Anterior cingulate cortex (tissue), 58 donors: ENCODE results near the gene MAP3K9.

ENCODE experiments used
- DNase-seq, 58 donors: peaks; one replicate each; lab custom pipeline; 2025; lab: John Stamatoyannopoulos, UW

MAP3K9 gene

DNA sequence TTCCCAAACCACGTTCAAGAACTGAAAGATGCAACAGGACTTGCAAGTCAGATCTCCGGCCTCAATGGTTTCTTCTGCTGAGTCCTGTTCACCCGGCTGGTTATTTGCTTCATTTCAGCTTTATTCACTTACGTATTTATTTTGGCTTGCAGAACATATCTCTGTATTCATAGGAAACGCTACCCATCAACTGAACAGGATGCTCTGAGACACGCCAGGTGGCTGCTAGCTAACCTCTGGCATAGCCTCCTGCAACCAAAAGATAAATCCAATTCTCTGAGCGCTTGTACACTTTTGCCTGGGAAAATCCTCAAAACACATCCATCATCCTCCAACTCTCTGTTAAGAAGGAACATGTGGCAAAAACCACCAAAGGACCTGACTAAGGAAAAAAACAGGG is 17.3 kb downstream of the MAP3K9 start:
- no peak for DNase-seq

DNA sequence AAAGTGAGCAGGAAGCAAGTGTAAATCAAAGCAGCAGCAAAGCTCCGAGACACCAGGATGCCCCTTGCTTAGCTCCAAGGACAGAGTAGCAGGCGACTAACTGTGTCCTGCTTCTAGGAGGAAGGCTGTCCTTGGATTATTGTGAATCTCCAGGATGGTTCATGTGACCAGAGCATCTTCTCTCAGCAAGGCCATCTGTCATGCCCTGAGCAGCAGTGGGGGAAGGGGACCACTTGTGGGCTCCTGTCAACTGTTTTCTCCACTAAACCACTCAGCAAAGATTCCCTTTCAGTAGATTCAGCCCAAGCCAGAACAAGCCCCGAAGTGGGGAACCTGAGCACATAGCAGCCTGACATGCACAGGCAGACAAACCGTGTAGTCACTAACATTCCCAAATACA is 19.4 kb downstream of the MAP3K9 start:
- no peak for DNase-seq

DNA sequence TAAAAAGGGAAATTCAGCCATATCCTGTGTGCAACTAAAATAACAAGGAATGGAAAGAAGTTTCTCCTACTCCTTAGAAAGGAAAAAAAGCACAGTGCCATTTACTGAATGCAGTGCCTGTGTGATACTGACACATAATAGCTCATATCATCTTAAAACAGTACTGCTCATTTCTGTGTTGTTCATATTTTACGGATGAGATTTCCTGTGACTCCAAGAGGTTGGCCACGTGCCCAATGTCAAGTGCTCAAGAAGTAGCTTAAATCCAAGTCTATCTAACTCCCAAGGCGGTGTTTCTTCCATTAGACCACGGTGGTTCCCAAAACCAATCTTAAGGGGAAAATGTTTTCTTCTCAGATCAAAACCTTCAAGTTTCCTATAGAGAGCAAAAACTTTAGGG is 20.0 kb downstream of the MAP3K9 start:
- no peak for DNase-seq

DNA sequence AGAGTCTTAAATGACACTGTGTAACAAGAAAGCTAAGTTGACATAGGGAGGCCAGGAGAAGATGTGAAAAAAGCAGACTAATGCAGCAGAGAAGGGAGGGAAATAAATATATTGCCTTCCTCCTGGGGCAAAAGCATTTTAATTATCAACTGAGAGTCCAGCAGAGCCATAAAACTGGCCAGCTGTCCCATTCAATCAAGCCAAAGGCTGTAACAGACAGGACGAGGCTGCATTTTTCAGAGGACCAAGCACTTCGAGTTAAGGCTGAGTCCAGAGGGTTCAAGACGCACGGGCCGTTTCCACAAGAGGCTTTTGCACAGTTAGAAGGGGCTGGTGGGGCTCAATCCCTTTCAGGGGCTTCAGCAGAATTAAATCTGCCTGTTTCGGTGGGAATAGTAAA is 20.4 kb downstream of the MAP3K9 start:
- DNase-seq: no peak

DNA sequence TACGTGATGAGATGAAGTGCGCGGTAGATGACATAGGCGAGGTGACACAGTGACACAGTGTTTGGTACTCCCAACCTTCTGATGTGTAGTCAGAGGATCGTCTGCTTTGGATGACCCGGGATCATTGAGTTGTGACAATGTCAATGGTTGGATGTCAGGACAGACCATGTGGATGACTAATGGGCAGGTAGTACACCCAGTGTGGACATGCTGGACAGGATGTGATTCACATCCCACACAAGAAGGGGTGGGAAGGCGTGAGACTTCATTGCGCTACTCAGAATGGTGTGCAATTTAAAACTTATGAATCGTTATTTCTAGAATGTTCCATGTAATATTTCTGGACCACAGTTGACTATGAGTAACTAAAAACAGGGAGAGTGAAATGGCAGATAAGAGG is 23.8 kb downstream of the MAP3K9 start:
- no peak for DNase-seq

DNA sequence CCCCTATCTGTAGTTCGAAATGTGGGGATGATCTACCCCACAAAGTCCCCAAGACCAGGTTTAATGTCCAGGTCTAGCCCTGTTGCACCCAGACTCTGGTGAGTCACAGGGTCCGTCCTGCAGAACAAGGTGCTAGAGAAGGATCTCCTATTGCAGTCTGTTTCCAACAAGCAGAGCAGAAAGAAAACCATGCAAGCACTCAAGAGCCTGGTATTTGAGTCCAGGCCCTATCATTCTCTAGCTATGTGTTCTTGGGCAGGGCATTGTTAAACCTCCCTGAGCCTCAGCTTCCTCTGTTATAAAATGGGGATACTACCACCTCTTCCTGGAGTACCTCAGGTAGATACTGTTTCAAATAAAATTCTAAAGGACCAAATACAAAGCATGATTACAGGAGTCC is 24.4 kb downstream of the MAP3K9 start:
- no peak for DNase-seq

DNA sequence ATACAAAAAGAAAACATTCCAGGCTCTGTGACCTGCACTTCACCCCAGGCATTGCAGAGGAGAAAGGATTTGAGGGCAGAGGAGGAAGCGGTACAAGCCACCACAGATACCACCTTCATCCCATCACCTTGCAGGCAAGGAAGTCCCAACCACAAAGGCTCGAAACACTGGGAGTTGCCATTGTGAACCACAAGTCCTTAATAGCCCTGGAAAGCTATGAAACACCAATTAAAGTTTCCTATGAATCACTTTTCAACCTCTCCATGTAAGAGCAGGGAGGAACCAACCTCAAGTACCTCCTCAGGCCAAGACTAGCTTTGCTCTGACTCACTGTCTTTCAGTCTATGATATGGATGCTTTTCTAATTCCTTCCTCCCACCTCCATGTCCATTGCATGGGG is 27.0 kb downstream of the MAP3K9 start:
- no peak for DNase-seq

DNA sequence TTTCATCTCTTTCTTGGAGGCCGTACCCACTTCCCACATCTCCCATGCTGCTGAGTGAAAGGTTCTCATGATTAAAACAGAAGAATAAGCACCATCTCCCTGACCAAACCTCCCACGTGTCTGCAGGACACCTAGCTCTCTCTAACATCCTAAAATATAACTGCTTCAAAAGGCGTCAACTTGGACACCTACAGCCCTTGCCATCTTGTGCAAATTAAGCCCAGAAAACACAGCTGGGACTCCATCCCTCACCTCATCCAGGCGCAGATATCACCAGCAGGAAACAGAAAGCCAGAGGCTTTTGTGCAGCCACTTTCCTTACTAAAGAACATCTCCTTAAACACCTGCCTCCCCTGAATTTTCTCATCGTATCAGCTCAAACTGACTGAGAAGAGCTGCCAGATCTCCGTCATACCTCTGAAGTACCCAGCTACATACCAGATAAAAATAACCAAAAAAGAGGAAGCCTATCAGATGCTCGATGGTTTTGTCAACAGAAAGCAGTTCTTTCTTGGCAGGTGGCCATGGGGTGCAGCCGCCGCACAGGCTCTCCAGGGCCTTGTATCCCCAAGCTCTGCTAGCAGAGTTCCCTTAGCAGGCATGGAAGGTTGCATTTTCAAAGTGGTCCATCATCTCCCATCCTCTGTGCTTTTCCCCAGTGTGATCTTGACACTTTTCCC is 28.8 kb downstream of the MAP3K9 start:
- peak in 27 of 58 donors; percentile 3 to 70 (median 18) for DNase-seq

DNA sequence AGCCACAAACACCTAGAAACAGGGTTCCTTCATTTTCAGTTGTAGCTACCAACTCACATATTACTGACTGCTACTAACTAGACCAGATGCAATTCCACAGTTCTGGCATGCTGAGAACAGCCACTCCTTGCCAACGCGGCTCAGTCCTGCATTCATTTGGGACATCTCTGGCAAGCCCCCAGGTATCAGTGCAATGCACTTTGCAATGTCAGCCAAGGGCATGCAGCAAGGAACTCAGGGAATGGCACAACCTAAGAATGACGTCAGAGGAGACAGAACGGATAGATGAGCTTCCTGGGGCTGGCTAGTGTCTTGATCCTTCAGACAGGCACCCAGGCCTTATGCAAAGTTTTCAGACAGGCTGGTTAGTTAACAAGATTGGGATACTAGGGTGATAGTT is 29.6 kb downstream of the MAP3K9 start:
- no peak for DNase-seq

DNA sequence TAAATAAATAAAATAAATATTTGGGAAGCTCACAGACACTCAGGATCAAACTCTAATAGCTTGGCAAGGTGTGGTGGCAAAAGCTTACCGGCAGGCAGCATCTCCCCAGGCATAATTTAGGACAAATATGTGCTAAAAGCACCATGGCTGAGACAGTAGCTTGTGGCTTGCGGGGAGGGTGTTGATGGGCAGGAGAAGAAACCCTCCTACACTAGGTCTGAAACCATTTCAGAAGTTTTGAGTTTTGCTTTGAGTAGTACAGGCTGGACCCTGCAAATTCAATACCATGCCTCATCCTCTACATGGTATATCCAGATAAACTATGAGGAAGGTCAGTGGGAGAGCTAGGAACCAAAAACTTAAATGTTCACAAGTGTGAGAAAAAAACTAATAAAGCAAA is 33.1 kb downstream of the MAP3K9 start:
- DNase-seq: no peak

DNA sequence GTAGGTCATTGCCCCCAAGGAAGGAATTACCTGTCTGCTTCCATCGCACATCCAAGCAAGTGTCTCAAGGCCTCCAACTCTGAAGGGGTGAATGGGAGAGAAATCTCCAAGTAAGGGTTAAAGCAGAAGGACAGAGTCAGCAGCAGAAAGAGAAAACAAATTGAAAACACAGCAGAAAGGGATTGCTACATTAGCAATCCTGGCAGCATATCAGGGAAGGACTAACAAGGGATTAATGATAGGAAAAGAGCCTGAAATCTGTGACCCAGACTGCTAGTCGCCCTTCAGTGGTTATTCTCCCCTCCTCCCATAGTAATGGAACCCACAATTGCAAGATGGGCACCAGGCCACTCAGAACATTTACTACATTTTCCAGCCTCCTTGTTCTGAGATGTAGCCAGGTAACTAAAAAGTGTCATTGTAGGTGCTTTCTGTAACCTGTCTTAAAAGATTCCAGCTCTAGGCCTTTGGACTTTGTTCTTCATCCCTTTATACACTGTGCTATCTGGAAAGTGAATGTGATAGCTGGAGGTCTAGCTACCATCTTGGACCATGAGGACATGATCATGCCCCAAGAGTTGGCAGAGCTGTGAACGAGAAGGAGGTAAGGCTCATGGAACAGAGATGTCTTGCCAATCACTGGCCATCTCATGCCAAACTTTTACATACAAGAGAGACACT is 36.0 kb downstream of the MAP3K9 start:
- no peak for DNase-seq

DNA sequence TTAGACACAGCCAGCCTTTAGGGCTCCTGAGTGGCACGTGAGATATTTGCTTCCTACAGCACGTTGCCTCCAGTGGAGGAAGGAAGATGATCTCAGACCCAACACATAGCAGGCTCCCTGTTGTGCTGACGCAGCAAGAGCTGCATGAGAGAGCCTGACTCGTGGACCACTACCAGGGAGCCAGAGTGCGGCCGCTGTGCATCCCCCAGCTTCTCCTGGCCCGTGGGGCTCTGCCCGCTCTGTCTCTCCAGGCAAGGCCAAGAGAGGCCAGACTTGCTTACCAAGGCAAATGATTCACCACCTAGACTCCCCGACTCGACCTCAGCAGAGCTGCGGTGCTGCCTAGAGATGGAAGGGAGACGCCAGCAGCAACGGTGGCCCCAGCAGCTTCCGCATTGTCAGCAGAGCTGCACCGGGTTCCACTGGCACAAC is 37.5 kb downstream of the MAP3K9 start:
- DNase-seq: peak in 5 of 58 donors; percentile 2 to 22 (median 4)

DNA sequence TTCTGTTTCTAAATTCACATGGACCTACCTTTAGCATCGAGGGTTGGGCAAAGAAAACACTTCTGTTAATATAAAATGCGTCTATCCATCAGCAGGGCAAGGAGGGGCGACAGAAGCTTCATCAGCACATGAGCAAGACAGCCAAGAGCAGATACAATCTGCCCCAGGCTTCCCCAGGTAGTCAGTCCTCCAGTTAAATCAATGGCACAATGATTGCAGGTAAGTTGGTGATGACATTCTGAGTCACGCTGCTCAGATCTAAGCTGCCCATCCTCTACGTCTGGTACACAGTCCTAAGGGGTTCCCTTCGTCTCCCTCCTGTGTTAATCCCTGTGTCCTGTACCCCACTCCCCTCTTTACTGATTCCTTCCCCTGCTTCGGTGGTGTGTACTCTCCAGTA is 38.8 kb downstream of the MAP3K9 start:
- DNase-seq: no peak

DNA sequence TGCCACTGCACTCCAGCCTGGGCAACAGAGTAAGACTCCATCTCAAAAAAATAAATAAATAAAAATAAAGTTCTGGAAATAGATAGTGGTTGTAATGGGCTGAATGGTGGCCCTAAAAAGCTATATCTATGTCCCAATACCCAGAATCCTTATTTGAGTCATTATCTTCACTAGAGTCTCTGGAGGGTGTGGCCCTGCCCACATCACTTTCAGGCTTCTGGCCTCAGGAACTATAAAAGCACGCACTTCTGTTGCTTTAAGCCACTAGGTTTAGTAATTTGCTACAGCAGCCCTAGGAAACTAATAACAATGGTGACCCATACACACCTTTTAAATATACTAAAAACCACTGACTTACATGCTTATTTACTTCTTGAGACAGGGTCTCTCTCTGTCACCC is 49.9 kb downstream of the MAP3K9 start:
- DNase-seq: no peak

DNA sequence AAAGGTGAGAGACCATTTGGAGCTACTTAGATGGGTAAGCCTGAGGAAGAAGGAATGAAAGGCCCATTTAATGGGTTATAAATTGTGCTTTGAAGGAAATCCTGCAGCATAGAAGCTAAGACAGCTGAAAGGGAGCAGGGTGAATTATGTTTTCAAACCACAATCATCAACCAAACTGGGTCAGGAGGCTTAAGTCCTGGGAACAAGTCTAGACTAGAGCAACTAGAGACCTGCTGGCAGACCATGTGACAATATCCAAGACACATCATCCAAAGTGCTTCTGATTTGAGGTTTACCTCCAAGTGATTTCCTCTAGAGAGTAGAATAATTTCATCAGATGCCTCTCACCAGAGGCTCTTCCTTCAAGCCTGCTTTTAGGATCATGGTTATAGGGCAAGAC is 53.7 kb downstream of the MAP3K9 start:
- DNase-seq: no peak

DNA sequence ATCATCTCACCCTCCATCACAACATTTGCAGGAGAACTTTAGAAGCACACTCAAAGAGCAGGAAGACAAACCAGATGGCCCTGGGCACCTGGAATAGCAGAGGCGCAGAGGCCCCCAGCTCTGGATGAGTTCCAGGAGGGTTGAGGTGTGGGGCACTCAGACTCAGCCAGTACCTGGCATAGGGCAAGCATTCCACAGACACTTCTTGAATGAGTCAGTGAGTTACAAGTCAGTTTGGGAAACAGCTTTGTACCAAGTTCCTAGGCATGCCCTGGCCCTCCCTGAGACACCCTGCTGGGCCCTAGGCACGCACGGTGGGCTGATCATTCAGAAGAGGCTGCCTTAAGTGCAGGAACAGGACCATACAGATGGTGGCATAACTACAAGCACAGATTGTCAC is 54.3 kb downstream of the MAP3K9 start:
- no peak for DNase-seq

DNA sequence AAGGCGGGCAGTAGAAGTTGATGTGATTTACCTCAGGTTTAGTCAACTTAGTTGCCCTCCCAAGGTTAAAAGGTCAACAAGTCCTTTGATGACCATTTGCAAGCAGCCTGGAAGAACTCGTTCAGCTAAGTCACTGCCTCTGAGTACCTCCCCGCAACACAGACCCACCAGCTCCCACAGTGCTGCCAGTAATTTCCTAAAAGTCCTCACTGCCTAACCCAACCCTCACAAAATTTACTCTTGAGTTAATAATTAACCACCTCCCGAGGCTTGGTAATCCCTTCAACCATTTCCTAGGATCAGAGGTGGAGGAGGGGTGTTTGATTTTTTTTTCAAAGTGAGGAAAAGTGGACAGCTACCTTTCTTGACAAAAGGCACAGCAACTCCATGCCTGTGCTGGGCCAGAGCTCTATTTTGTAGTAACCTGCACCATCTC is 55.8 kb downstream of the MAP3K9 start:
- DNase-seq: no peak

DNA sequence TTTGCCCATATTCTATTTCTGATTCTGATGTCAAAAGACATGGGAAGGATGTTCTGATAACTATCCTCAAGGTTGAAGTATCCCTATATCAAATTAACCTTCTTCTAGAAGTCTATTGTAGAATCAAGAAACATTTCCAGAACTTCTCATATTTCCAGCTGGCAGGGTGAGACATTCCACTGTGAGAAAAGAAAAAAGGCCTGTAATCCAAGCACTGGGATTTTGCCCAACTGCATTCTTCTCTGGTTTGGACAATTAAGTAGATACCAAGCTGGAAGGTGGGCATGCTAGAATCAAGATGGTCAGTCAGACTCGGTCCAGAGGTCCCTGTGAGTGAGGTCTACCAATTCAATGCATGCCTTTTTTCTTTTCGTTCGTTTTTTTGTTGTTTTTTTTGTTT is 60.9 kb downstream of the MAP3K9 start:
- no peak for DNase-seq

DNA sequence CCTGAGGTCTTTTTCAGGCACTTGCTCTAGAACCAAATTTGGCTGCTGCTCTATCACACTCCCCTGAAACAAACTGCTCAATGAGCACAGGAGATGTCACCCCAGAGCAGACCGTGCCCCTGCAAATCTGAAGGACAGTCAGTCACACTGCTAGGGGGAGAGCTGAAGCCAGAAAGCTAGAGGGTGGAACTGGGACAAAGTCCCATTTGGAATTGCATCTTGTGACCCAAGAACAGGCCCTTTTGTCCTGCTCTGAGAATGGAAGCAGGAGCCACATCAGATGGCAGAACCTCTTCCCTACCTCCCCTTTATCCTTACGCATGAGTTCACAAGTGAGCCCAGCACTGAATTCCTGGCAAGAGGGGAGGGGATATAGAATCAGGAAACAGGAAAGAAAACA is 64.7 kb downstream of the MAP3K9 start:
- DNase-seq: no peak

DNA sequence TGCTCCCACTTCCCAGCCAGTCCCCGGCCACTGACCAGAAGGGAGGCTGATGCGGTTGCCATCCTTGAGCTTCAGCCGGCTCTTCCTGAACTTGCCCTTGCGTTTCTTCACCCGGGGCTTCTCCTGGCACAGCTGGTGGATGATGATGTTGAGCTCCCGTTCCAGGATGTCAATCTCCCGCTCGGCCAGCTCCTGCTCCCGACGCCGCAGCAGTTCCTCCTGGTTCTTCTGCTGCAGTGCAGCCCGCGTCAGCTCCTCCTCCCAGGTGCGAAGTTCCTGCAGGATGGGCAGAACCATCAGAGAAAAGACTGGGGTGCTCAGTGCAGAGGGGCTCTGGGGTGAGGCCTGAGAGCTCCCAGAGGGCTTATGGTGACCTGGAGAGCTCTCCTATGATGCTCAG is 67.0 kb downstream of the MAP3K9 start:
- DNase-seq: no peak

DNA sequence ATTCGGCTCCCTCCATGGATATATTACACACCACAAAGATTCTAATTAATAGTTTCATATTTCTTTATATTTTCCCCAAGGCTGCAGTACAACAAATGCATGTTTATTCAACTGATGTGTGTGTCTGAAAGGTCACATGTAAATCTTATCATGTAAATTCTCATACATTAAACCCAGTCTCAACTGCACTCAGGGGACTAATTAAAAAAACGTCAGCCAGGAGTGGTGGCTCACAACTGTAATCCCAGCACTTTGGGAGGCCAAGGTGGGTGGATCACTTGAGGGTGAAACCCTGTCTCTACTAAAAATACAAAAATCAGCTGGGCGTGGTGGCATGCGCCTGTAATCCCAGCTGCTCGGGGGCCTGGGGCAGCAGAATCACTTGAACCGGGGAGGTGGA is 67.8 kb downstream of the MAP3K9 start:
- DNase-seq: no peak

DNA sequence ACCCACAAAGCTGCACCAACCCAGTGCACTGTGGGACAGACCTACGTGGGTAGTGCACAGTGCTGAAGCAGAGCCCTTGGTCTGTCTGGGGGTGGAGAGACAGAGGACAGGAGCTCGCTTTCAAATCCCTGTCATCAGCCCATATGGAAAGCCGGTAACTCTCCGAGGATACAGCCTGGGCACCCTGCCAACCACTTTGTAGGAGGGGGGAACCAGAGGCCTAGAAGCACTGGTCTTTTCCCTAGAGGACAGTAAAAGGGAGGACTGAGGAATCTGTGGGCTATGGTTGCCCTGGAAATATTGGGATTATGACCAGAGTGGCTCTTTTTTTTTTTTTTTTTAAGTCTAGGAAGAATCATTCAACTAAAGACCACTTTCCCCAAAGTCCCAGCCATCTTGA is 74.3 kb downstream of the MAP3K9 start:
- peak in 9 of 58 donors; percentile 1 to 13 (median 6) for DNase-seq
